Mucosa of stomach (tissue), 1 donor: ENCODE measurements around the gene NEK3.
"Not testable (repeated sequence)": the region's sequence is repeated elsewhere in the genome, so short reads cannot be mapped to it uniquely, and the experiment has no call there.

Experiments
- H3K27me3 ChIP-seq: one replicate; pipeline ENCODE4 v1.7.0; 2013; ENCODE audit warnings: mild to moderate bottlenecking, low read length; ENCODE audit not compliant: control insufficient read depth, insufficient read depth
- H3K36me3 ChIP-seq: one replicate; pipeline ENCODE4 v1.7.0; 2013; ENCODE audit warnings: low read length; ENCODE audit not compliant: control insufficient read depth, insufficient read depth
- H3K4me1 ChIP-seq: one replicate; pipeline ENCODE4 v1.7.0; 2013; ENCODE audit warnings: mild to moderate bottlenecking, low read length; ENCODE audit not compliant: control insufficient read depth, insufficient read depth
- H3K4me3 ChIP-seq: one replicate; pipeline ENCODE4 v1.7.0; 2013; ENCODE audit warnings: low read length
- H3K9ac ChIP-seq: one replicate; pipeline ENCODE4 v1.7.0; 2013; ENCODE audit warnings: mild to moderate bottlenecking, low read length, moderate library complexity
- H3K9me3 ChIP-seq: one replicate; pipeline ENCODE4 v1.7.0; 2013; ENCODE audit warnings: mild to moderate bottlenecking, low read length, moderate library complexity; ENCODE audit not compliant: control insufficient read depth
- donor health status: Pancreatic carcinoma.

NEK3 gene, protein sequence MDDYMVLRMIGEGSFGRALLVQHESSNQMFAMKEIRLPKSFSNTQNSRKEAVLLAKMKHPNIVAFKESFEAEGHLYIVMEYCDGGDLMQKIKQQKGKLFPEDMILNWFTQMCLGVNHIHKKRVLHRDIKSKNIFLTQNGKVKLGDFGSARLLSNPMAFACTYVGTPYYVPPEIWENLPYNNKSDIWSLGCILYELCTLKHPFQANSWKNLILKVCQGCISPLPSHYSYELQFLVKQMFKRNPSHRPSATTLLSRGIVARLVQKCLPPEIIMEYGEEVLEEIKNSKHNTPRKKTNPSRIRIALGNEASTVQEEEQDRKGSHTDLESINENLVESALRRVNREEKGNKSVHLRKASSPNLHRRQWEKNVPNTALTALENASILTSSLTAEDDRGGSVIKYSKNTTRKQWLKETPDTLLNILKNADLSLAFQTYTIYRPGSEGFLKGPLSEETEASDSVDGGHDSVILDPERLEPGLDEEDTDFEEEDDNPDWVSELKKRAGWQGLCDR

DNA sequence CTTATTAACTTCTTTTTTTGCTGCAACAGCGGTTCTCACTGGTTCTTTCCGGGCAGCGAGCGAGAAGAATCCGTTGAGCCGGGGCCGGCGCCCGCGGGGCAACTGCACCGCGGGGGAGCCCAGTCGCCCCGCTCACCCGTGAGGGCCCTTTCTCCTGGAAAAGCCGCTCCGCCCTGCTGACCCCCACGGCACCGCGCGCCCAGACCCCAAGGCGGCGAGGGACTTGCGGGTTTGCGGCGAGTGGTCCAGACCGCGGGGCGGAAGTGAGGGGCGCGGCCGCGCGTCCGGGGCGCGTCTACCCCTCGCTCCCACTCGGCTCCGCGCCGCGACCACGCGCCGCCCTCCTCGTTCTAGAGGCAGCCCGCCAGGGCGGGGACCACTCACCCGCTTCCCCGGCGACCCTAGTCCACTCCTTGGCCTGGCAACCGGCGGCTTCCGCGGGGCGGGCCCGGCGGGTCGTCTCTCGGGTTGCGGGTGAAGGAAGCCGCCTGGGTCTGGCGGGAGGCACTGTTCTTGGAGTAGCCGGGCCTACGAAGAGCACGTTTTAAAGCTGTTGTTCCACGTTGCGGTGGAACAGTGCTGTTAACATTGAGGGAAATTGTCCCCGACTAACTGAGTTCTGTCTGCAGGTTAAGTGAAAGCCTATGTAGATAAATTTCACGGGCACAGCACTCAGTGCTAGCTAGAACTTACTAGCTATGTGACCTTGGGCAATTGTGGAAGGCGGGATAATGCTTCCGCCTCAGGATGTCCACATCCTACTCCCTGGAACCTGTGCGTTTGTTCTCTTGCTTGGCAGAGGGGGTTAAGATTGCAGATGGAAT lies at the start of gene NEK3:
TSS of gene NEK3 (minus strand) at position 439 of the 824 bp plus-strand sequence. CDS start 3,406 bp downstream, outside the sequence.
- no peaks in the 10 kb centered on the region for H3K36me3 ChIP-seq
- H3K9ac ChIP-seq = peak within 1 kb of the TSS; percentile 86
- no peaks in the 10 kb centered on the region for H3K9me3 ChIP-seq
- H3K4me1 ChIP-seq = peaks cover 5% of the 10 kb centered on the region
- H3K27me3 ChIP-seq = no peaks in the 10 kb centered on the region
- H3K4me3 ChIP-seq = peak within 1 kb of the TSS; percentile 21

DNA sequence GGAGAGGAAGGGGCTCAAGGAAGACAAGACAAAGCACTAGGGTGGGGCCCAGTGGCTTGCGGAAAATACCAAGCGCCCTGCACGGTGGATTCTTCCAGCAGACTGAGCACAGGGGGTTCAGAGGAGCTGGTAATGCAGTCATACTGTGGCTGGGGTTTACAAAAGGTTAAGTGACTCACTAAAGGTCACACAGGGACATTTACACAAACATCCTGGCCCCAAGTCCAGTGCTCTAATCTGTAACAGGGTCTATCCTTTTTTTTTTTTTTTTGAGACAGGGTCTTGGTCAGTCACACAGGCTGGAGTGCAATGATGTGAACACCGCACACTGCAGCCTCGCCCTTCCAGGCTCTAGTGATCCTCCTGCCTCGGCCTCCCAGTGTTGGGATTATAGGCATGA lies 49.0 kb upstream of the NEK3 start:
- H3K36me3 ChIP-seq, H3K4me3 ChIP-seq, H3K4me1 ChIP-seq, H3K9ac ChIP-seq, H3K27me3 ChIP-seq, H3K9me3 ChIP-seq: not testable (repeated sequence)

DNA sequence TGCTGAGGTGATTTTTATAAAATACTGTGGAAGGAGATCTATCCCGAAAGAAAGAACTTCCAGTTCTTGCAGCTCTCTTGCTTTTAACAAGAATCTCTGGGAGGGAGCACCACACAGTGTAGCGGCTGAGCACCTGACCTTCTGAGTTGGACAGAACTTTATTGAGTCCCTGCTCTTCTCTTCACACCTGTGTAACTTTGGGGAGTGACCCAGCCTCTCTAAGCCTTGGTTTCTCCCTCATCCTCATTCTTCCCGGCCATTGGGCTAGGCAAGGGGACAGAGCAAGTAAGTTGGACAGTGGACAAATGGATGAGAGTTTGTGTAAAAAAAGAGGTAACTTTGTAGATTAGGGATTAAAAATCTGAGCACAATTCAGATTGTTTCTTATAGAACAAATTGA lies 48.5 kb upstream of the NEK3 start:
- not testable (repeated sequence) for H3K36me3 ChIP-seq, H3K4me3 ChIP-seq, H3K9ac ChIP-seq, H3K4me1 ChIP-seq, H3K9me3 ChIP-seq, H3K27me3 ChIP-seq

DNA sequence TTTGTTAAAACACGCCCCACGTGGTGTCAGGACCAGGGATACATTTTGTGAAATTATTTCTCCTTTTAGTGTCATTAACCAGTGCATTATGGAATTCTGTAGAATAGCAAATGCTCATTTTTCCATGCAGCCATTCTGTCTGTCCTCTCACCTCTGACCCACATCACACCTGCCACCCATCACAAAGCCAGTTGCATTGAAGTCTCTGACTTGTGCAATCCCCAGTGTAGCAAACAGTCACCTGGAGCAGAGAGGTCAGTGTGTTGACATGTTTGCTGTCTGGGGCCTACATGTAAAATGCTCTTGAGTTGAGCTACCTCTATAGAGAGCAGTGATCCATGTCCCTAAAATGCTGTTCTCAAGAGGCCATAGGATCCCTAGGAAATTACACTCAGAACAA lies 47.9 kb upstream of the NEK3 start:
- not testable (repeated sequence) for H3K27me3 ChIP-seq, H3K9ac ChIP-seq, H3K36me3 ChIP-seq, H3K9me3 ChIP-seq, H3K4me1 ChIP-seq, H3K4me3 ChIP-seq

DNA sequence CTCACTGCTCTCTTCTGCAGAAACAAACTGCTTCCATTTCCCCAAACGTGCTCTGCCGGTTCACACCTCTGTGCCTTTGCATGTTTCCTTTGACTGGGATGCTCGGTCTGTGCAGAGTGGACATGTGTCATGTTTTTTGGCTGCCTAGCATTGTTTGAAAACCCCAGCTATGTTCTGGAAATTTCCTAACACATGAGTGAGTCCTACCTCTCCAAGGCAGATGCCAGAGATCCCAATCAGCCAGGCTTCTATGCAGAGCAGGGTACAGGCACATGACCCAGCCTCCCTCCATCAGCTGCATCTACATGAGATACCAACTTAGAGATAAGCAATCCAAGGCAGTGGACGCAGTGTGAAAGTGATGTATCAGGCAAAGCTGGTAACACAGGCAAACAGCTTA lies 45.1 kb upstream of the NEK3 start:
- H3K9me3 ChIP-seq, H3K9ac ChIP-seq: not testable (repeated sequence)

DNA sequence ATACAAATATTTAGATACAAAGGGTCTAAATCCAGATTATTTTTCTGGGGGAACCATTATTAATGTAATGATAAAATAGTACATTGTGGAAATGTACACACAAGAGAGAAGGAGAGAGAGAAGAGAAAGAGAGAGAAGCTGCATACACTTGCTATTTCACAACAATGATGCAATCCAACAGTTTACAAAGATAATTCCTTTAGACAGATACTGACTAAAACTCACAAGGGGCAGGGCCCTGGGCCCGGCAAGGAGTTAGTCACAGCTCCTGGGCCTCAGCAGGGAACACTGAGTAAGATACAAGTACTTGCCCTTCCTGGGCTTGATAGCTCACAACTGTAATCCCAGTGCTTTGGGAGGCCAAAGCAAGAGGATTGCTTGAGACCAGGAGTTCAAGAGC lies 44.5 kb upstream of the NEK3 start:
- H3K9ac ChIP-seq, H3K36me3 ChIP-seq, H3K27me3 ChIP-seq, H3K4me1 ChIP-seq, H3K4me3 ChIP-seq, H3K9me3 ChIP-seq: not testable (repeated sequence)

More for the DNA sequence above, 45.1 kb upstream of the NEK3 start:
- not testable (repeated sequence) for H3K36me3 ChIP-seq, H3K27me3 ChIP-seq, H3K4me3 ChIP-seq, H3K4me1 ChIP-seq

DNA sequence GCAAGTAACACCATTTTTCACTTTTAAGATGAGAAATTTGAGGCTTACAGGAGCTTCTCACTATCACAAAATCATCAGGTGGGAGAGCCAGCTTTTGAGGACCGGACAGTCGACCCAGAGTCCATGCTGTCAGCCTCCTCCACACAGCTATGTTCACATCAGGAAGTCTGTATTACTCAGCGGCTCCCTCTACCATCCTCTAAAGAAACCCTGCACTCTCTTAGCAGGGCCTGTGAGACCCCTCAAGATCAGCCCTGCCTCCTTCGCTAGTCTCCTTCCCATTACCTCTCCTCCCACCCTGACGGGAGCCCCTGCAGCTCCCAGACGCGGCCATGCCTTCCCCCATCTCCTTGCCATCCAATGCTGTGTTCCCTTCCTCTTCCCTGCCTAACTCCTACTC lies 43.1 kb upstream of the NEK3 start:
- H3K4me3 ChIP-seq, H3K36me3 ChIP-seq, H3K9me3 ChIP-seq, H3K9ac ChIP-seq, H3K4me1 ChIP-seq, H3K27me3 ChIP-seq: not testable (repeated sequence)

DNA sequence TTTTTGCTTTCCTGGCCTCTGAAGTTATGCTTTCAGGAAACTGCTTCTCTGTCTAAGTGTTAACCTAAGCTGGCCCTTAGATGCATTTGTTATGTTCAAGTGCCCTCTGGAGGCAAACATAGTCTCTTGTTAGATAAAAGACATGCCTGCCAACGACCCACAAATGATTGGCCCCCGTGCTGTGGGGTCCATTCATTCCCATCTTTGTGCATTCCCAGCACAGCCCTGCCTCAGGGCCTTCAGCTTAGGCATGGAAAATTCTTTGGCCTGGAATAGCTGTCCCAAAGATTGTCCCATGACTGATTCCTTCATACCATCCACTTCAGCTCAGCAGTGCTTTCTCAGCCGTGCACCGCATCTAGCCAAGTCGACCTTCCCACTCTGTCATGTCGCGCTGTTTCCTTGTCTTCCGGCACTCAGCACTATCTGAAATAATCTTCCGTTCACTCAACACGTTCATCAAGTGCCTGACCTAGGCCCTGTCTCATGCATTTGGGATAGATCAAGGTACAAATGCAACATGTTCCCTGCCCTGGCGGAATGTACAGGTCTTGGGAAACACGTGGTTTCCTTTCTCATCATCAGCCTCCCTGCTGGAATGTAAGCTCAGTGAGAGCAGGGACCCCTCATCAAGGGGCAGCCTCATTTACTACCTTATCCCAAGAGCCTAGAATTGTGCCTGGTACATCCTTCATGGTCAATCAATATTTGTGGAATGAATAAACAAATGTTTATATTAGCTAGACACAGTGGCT lies 42.2 kb upstream of the NEK3 start:
- H3K4me1 ChIP-seq, H3K27me3 ChIP-seq, H3K9ac ChIP-seq, H3K36me3 ChIP-seq, H3K4me3 ChIP-seq, H3K9me3 ChIP-seq: not testable (repeated sequence)

DNA sequence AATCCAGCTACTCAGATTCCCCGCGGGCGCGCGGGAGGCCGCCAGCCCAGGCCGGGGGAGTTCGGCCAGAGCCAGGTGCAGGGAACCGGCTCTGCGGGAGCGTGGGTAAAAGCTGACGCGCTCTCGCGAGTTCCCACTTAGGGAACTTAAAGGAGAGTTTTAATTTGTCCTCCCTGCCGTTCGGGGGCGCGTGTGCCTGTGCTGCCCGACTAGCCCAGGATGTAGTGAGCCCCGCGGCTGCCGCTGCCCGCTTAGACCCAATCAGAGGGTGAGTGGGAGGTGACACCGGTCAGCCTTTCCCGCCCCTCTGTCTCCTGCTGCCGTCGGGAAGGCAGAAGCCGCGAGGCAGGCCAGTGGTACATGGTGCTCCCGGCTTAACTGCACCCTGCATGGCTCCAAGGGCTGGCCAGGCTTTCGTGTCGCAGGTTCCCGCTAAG lies 36.0 kb upstream of the NEK3 start:
- no peaks in the 10 kb centered on the region for H3K4me1 ChIP-seq
- no peaks in the 10 kb centered on the region for H3K27me3 ChIP-seq
- peak overlapping the region; percentile 99 for H3K4me3 ChIP-seq
- H3K9me3 ChIP-seq = no peaks in the 10 kb centered on the region
- peak overlapping the region; percentile 89 for H3K9ac ChIP-seq
- H3K36me3 ChIP-seq = no peaks in the 10 kb centered on the region

DNA sequence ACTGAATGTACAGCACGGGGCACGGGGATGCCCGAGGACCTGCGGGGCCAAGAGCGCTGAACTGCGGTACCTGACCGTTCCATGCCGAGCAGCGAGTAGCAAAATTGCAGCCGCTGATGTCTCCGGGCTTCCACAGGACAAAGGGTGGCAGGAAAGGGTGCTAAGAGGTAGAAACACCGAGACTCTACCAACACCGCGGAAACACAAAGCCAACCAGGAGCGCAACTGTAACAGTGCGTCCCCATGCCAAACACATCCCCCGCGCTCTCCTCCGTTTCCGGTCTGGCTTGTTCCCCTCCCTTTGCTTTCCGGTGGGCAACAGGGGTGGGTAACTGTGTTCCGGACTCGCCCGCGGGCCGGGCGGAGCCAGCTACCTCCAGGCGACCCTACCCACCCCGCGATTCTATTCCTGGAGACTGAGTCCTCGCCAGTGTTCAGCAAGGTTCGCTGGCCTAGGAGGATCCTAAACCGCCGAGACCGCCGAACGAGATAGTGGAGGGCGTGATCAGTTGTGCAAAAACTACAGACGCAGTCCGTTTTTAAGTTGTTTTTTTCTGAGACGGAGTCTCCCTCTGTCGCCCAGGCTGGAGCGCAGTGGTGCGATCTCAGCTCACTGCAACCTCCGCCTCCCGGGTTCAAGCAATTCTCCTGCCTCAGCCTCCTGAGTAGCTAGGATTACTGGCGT lies 34.9 kb upstream of the NEK3 start:
- H3K9me3 ChIP-seq = no peaks in the 10 kb centered on the region
- H3K36me3 ChIP-seq = no peaks in the 10 kb centered on the region
- H3K4me3 ChIP-seq = peak overlapping the region; percentile 99
- no peaks in the 10 kb centered on the region for H3K27me3 ChIP-seq
- H3K4me1 ChIP-seq = no peaks in the 10 kb centered on the region
- peak overlapping the region; percentile 89 for H3K9ac ChIP-seq

DNA sequence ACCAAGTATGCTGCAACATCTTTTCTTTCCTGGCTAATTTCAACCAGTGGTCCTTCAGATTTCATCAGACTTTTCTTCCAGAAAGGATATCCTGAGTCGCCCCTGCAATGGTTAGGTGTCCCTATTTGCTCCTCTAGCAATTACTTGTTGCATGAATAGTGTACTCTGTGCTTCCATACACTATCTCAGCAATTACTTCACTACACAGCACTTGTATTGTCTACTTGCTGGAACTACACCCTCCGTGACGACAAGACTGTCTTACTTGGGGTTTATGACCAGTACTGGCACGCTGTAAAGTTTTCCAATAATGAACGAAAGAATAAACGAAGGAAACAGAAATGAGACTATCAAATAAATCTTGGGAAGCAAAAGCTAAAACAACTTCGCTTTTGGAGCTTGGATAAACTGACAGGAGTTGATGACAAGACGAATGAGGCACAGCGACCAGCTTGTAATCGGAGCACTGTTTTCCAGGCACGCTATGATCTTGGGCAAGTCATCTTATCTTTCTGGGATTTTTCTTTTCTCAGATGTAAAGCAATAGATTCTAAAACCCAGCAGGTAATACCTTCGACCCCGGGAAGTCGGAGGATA lies 34.3 kb upstream of the NEK3 start:
- not testable (repeated sequence) for H3K4me1 ChIP-seq, H3K27me3 ChIP-seq, H3K36me3 ChIP-seq, H3K9me3 ChIP-seq
- Histone ChIP-seq H3K9ac (peak overlapping the region; percentile 89), H3K4me3 (peak overlapping the region; percentile 99)
